HG02973 (cell line): ENCODE measurements around the gene TELO2.

Experiments
- ATAC-seq: cut with Tn5 transposase; IDR thresholded peaks from one replicate; pipeline ENCODE4 v1.9.1; 2021; ENCODE audit warnings: moderate library complexity; ENCODE audit not compliant: unreplicated experiment

TELO2 gene

DNA sequence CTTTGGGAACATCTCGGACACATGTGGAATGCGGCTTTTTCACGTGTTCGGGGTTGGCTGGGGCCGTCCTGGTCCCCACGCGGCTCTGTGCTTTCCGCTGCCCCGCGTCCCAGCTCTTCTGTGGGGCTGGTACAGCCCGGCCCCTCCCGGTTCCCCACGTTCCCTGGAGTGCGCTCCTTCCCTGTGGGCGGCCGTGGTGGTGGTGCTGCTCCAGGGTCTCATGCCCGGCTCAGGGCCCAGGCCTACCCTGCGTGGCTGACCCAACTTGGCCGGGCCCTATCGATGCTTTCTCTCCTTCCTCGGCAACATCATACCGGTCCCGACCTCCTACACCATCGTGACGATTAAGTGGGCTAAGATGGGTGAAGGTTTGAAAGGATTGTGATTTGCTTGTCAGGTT, 3.3 kb downstream of the TELO2 start:
- ATAC-seq = no peak

- ATAC-seq = no peak
Measured at GRCh38 chr16:1497014-1497598, 3.9 kb downstream of the TELO2 start.

GRCh38 chr16:1498899-1499676, 5.9 kb downstream of the TELO2 start:
- ATAC-seq = no peak

DNA sequence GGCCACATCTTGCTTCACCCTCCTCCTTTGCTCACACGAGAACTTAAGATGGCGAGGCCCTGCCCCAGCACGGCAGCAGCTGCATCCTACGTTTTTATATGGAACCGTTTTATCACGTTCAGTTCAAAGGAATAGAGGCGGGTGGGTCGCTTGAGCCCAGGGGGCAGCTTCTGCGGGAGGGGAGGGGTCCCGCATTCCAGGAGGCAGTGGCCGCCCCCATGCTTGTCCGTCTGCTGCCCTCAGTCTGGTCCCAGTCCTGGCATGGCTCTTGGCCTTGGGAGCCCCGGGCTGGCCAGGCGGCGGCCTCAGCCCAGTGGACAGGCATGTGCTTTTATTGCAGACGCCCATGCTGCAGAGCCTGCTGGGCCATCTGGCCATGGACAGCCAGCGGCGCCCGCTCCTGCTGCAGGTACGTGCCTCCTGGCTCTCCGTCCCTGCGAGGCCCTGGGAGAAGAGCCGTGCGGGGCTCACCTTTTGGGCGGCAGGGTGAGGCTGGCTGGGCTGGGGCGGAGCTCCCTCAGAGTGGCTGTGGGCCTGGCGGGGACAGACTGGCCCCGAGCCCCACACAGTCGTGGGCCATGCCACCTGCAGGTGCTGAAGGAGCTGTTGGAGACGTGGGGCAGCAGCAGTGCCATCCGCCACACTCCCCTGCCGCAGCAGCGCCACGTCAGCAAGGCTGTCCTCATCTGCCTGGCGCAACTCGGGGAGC, 6.8 kb downstream of the TELO2 start:
- ATAC-seq = no peak

GRCh38 chr16:1500465-1501150, 7.4 kb downstream of the TELO2 start:
- no peak for ATAC-seq

DNA sequence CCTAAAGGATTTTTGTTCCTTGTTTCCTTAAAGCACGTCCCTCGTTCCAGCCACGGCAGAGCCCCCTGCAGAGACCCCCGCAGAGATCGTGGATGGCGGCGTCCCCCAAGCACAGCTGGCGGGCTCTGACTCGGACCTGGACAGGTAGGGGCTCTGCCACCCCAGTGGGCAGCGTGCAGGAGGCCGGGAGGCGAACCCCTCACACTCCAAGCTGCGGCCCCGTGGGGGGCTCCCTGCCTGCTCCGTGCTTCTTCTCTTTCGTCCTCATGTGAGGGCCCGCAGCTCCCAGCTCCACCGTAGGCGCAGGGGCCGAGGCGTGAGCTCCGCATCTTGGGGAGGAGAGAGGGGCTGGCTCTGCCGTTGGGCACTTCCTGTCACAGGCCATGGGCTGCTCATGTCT, 8.5 kb downstream of the TELO2 start:
- ATAC-seq = no peak

GRCh38 chr16:1502092-1503004, 9.2 kb downstream of the TELO2 start:
- ATAC-seq = no peak

- ATAC-seq = no peak
Measured at GRCh38 chr16:1503110-1503955, 10.2 kb downstream of the TELO2 start.

DNA sequence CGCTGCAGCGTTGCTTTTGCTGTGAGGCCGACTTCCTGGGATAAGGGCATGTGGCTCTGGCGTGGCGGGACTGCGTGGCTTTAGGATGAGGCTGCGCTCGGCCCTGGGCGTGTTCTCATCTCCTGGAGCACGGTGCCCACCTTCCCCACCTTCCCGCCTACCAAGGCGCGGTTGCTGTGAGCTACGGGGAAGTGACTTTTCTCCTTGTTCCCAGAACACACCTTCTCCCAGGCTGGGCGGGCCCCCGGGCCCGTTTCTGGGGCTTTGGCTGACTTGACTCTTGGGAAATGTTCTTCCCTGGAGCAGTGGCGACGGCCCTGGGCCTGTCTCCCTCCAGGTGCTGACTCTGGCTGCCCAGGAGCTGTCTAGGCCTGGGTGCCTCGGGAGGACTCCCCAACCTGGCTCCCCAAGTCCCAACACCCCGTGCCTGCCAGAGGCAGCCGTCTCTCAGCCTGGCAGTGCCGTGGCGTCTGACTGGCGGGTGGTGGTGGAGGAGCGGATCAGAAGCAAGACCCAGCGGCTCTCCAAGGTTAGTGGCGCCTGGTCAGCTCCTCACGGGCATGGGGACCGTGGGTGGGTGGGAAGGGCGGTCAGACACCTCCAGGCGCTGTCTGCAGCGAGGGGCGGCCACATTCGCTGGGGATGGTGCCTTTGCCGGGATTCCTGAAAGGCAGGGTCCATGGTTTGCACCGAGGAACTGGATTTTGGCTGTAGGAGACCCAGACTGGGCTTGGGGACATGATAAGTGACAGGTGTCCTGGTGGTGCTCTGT, 12.1 kb downstream of the TELO2 start:
- no peak for ATAC-seq

- ATAC-seq = no peak
Measured at GRCh38 chr16:1505912-1506311, 12.8 kb downstream of the TELO2 start.

DNA sequence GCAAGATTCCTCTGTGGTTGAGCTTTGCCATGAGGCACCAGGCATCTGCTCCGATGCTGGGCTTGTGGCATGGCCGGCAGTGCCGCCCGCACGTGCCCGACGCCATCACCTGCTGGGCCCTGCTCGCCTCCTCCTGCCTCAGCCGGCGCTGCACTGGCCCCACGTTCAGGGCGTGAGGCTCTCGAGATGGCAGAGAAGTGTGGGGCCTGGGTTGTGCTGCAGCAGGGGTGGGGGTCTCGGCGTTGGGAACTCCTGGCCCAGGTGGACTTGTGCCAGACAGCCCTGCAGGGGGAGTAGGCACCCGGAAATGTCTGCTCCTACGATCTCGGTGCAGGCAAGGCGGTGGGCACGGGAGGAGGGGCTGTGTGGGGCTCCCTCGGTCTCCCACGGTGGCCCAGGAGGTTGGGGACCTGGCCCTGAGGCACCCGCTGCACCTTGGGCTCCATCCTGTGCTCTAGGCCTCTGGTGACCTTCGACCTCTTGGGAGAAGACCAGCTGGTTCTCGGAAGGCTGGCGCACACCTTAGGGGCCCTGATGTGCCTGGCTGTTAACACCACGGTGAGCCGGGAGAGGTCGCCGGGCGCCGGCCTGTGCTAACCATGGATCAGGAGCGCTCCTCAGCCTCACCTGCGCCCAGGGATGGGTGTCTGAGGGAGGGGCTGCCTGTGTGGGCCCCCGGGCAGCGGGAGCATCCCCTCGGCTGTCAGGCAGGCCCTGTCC, 13.5 kb downstream of the TELO2 start:
- ATAC-seq = no peak

DNA sequence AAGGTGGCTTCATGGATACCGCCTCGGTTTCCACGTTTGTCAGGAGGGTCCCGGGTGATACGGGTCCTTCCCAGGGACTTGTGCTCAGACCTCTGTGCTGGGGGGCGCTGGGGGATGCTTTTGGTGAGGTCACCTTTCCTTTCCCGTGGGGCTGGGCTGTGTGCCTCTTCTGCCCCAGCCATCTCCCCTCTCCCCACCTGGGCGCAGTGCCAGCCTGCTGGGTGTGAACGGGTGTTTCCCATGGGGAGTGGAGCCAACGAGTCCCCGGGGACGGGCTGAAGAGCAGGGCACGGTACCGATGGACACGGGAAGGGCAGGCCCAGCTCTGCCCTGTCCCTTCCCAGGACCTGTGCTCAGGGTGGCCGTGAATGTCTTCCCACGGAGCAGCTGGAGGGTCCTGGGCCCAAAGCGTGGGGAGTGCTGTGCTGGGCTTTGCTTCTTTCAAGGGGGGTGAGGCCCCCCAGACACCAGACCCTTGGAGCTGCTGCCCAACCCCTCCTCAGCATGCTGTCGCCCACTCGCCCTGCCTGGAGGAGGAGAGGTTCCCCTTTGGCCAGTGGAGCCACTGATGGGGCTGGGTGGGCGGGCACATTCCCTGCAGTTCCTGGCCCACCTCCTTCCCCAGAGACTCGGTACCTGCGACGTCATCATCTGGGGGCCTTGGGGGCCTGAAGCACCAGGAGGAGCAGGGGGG, 15.5 kb downstream of the TELO2 start:
- no peak for ATAC-seq

- ATAC-seq = no peak
Measured at GRCh38 chr16:1509307-1510221, 16.4 kb downstream of the TELO2 start.

DNA sequence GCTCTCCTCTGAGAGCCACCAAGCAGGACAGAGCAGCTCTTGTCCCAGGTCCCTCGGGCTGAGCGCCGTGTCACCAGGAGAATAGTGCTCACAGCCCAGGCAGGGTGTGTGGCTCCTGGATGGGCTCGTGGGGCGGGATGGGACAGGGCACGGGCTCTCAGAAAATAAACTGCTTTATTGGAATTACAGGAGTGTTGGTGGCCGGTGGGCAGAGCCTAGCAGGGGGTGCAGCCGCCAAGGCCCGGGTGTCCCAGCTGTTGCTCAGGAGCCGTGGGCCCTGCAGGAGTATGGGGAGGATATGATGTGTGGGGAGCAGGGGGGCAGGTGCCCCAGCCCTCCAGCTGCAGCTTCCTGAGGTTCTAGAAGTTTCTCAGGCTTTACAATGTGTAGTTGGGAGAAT, 17.1 kb downstream of the TELO2 start:
- no peak for ATAC-seq

GRCh38 chr16:1510941-1511351, 17.8 kb downstream of the TELO2 start:
- no peak for ATAC-seq
